ENCODE data around the gene TSHZ2.

GRCh38 chr20:52999040-52999439, 26.9 kb downstream of the TSHZ2 start:
- no peak for TF ChIP-seq CTCF (IDR thresholded peaks at IDR 0.05)
- no peak for TF ChIP-seq POLR2A (IDR thresholded peaks at IDR 0.05)
